HG03457 (cell line): ENCODE measurements around the gene ADGRB3.
"Not testable (repeated sequence)": the region's sequence is repeated elsewhere in the genome, so short reads cannot be mapped to it uniquely, and the experiment has no call there.

Source experiments
- ATAC-seq: cut with Tn5 transposase; IDR thresholded peaks from one replicate; pipeline ENCODE4 v1.9.1; 2021; ENCODE audit warnings: moderate number of reproducible peaks; ENCODE audit not compliant: unreplicated experiment

The ADGRB3 gene

DNA sequence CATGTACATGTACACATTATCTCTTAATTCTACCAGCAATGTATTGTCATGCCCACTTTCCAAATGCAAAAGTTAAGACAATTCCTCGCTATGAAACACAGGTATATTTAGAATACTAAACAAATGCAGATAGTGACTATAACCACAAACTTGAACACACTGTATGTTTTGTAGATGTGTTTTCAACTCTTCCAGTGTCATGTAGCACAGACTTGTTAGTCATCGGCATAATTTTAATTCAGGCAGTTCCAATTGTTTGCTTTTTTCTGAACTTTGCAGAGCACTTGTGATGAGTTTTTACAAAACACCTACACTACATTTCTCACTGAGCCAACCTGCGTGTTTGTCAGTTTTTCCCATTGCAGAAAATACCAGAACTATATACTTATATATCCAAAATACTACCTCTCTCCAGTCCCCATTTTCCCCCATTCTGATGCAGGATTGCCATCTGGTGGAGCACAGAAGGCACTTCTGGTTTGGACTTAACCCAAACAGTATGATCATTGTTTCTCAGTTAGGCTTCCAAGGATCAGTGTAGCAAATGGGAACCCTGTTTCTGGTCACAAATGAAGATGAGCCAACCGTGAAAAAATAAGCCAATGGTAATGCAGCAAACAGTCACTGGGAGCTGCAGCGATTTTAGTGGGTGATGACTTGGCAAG, 143.4 kb downstream of the ADGRB3 start:
- ATAC-seq: no peak

DNA sequence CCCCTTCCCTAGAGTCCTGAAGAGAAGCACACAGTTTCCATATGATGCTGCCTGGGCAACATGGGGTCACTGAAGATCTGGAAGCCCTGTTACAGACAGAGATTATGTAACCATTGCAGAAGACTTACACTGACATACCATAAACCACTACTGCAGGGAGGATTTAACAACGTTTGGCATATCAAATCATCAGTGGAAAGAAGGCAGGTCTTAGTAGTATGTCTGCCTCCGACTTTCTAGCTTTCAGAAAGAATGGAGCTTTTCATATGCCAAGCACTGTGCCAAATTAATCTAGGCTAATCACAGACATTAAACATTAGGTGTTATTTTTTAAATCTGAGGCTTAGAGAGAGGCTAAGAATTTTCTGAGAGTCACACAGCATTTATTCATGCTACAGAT, 144.3 kb downstream of the ADGRB3 start:
- ATAC-seq: no peak

DNA sequence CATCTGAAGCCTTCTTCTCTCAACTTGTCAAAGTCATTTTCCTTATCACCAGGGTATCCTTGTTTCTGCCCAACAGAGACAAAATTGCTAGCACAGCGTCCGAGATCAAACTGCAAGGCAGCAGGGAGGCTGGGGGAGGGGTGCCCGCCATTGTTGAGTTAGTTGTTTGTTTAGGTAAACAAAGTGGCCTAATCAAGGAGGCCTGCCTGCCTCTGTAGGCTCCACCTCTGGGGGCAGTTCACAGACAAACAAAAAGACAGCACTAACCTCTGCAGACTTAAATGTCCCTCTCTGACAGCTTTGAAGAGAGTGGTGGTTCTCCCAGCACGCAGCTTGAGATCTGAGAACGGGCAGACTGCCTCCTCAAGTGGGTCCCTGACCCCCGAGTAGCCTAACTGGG, 155.0 kb downstream of the ADGRB3 start:
- ATAC-seq: not testable (repeated sequence)

DNA sequence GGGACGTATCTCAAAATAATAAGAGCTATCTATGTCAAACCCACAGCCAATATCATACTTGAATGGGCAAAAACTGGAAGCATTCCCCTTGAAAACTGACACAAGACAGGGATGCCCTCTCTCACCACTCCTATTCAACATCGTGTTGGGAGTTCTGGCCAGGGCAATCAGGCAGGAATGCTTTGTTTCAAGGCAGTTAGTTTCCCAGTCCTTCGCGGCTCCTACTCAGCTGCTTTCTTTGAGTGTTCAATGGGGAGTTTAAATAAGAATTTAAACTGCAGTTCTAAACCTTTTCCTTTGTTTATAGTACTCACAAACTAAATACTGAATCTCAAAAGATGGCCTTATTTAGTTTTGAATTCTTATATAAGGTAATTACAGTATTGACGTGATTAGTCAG, 179.9 kb downstream of the ADGRB3 start:
- ATAC-seq: not testable (repeated sequence)

DNA sequence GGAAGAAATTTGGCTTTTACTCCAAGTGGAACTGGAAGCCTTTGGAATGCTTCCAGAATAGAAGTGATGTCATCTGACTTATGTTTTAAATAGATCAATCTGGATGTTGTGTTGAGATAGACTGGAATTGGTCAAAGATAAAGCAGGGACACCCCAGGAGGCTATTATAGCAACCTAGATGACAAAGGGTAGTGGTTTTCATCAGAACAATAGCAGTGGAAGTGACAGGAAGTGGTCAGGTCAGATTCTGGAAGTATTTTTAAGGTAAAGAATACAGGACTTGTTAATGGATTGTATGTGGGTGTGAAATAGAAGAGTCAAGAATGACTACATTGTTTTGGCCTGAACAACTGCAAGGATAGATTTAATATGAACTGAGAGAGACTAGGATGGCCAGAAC, 191.4 kb downstream of the ADGRB3 start:
- no peak for ATAC-seq

- no peak for ATAC-seq
Observed at GRCh38 chr6:68834551-68834950, 199.5 kb downstream of the ADGRB3 start.

DNA sequence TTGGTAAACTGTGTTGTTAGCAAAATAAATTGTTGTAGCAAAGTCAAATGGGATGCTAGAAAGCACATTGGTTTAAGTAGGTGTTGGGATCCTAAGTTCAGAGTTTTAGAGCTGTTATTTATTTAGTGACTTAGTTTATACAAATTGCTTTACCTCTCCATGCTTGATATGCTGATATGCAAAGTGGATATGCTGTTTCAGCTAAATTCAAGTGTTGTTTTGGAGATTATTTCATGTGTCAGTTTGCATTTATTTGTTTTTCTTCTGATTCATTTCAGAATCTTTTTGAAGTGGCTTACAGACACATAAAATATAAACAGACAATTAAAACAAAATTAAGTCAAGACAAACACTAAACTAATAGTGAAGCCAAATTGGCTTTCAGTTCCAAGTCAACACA, 203.5 kb downstream of the ADGRB3 start:
- no peak for ATAC-seq

GRCh38 chr6:68852791-68853190, 217.7 kb downstream of the ADGRB3 start:
- no peak for ATAC-seq

DNA sequence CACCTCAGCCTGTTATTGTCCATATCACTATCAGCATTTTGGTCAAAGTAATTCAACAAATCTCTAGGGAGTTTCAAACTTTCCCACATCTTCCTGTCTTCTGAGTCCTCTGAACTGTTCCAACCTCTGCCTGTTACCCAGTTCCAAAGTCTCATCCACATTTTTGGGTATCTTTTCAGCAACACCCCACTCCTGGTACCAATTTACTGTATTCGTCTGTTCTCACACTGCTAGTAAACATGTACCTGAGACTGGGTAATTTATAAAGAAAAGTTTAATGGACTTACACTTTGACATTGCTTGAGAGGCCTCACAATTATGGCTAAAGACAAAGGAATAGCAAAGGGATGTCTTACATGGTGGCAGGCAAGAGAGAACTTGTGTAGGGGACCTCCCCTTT, 224.2 kb downstream of the ADGRB3 start:
- ATAC-seq: no peak

- ATAC-seq: no peak
Observed at GRCh38 chr6:68868646-68869045, 233.6 kb downstream of the ADGRB3 start.

DNA sequence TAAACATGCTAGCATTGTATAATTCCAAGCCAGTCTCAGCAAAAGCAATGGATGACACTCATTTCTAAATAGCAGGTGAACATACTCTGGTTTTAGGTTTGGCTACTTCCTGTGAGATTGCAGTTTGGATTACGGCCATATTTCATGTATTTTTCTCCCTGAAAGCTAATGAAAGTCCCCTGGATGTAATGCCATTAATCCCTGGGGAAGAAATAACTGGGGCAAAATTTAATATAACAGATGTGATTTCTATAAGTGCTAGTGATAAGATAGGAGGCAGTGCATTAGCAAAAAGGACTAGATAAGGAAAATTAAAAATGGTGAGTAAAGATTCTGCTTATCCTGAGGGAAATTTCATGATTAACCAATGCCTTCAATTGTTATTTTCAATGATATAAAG, 238.2 kb downstream of the ADGRB3 start:
- no peak for ATAC-seq

GRCh38 chr6:68874747-68875146, 239.7 kb downstream of the ADGRB3 start:
- no peak for ATAC-seq

- ATAC-seq: no peak
Observed at GRCh38 chr6:68875403-68875802, 240.3 kb downstream of the ADGRB3 start.

GRCh38 chr6:68876792-68877493, 241.9 kb downstream of the ADGRB3 start:
- ATAC-seq: no peak

DNA sequence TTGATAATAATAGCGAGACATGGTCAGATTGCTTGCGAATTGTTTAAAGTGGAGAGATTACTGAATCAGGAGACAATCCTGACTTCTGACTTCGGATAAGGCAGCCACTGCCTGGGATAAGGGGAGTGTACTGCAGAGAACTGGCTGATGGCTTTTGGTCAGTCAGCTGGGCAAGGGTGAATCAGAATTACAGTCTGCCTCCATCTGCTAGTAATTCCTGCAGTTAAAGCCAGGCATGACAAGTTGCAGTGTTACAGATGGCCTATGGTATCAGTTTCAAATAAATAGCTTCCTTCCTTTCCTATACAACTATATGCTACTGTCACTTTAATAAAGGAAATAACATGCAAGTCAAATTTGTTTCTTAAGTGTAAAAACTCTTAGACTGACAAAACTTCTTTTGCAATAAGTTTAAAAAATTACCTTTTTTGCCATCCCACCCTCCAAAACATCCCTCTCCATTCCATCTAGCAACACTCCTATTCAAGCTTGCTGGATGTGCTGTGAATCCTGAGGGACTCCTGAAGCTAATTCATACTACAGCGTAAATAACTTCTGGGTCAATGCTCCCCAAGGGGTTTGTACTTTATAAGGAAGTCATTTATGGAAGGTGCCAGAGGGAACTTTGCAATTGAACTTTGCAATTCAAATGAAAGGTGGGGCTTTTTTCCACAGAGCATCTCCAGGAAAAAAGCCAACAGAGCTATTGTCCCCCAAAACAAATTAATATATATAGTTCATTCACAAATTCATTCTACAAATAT, 245.2 kb downstream of the ADGRB3 start:
- ATAC-seq: no peak

GRCh38 chr6:68883325-68883724, 248.2 kb downstream of the ADGRB3 start:
- ATAC-seq: not testable (repeated sequence)

DNA sequence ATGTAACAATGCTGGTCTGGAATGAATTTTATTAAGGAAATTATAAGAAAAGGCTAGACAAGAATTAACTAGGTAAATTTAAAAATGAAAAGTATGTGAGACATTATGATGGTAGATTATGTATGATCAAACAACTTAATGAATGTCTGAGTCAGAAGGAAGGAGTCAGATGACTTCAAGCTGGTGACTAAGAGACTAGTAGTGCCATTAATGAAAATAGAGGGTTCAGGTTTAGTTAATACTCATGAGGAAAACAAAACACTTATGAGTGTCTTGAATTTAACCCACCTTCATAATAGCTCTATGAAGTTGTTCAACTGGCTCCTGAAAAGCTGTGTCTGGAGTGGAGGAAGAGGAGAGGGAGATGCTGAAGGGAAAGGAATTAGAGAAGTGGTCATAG, 256.3 kb downstream of the ADGRB3 start:
- no peak for ATAC-seq

DNA sequence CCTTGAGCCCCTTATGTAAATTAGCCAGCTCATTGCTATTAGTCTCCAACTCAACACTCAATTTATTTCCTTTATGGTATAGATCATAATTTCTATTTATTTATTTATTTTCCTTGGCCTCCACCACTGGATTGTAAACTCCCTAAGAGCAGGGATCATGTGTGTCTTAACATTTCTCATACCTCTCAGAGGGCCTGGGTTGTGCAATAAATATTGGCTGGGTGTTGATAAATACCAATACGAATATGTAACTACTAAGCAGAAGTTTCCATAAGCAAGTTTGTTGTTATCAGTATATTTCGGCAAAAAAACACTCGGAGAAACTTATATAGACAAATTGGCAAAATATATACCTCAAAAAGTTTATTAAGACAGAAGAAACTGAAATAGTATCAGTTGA, 257.4 kb downstream of the ADGRB3 start:
- ATAC-seq: no peak

DNA sequence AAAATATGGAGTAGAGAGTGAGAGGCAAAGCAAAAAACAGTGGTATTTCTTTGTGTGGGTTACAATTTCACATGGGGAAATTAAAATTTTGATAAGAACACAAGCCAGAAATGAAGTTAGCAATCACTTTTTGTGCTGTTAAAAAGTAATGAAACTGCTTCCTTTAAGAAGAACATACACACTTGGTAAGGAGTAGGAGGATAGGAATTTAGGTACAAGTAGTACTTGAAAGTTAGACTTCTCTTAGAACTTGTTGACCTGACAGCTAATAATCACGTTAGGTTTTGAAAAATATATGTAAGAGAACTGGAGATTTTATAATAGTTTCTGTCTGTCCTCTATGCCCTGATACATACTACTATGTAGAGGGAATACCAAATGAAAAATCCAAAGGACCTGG, 260.8 kb downstream of the ADGRB3 start:
- no peak for ATAC-seq

GRCh38 chr6:68901044-68901443, 266.0 kb downstream of the ADGRB3 start:
- ATAC-seq: no peak

DNA sequence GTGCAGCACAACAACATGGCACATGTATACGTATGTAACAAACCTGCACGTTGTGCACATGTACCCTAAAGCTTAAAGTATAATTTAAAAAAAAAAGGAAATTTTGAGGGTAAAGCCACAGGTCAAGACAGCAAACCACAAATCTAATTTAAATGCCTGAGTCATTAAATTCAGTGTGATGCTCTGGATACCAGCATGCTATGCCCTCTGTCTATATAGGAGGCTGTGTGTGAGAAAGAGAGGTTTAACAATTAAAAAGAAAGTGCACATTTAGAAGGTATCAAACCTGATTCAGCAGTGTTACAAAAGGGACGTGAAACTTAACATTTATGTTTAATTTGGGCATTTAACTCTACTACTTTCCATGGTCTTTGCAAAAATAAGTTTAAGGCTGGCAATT, 276.3 kb downstream of the ADGRB3 start:
- ATAC-seq: no peak

- no peak for ATAC-seq
Observed at GRCh38 chr6:68911811-68912210, 276.7 kb downstream of the ADGRB3 start.
